Fibroblast of skin of right biceps (primary cell): ENCODE data around the gene PHKG2.

Source experiments
- DNase-seq: peaks from one replicate; pipeline ENCODE4 v3.0.0-alpha.2; 2013

PHKG2 gene

GRCh38 chr16:30777591-30778297, 29.5 kb downstream of the PHKG2 start:
- no peak for DNase-seq

DNA sequence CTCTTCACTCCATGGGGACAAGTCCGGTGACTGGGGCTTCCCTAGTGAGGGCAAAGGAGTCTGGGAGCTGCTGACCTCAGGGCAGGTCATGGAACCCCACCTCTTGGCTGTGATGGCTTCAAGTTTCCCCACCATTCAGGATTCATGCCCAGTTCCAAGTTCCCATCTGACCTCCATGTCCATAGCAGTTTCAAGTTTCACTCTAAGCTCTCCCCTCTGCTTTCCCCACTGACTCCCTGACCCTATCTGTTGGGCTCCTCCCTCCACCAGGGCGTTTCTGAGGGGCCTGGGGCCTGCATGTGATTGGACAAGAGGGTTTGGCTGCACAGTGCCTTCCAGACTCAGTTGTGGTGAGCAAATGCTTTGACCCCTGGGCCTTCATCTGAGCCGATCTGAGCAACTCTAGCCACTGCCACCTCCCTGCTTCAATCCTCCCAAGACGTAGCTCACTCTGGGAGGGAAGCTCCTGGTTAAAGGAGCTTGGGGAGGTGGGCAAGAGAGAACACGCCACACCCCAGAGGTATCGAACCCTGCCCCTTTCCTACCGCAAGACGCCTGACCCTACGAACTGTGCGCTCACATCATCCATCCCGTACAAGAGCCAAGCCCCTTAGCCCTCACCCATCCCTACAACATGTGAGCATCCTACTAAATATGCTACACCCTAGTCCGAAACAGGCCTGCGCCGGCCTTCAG, 30.5 kb downstream of the PHKG2 start:
- DNase-seq = no peak

DNA sequence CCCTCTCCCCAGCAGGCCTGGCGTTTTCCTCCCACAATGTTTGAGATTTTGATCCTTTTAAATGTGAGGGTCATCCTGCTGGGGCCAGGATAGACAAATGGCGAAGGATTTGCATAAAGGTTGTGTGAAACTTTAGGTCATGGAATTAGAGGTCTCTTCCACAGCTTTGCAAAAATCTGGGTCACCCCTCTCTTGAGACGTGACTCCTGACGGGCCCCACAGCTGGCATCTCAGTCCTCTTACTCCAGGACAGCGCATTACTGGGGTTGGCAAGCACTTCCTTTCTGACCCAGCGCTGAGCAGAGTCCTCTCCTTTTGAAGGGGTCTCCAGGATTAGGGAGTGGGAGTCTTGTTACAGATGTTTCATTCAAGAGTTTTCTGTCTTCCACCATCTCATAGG, 31.4 kb downstream of the PHKG2 start:
- no peak for DNase-seq

- no peak for DNase-seq
Observed at GRCh38 chr16:30780021-30780420, 31.8 kb downstream of the PHKG2 start.

DNA sequence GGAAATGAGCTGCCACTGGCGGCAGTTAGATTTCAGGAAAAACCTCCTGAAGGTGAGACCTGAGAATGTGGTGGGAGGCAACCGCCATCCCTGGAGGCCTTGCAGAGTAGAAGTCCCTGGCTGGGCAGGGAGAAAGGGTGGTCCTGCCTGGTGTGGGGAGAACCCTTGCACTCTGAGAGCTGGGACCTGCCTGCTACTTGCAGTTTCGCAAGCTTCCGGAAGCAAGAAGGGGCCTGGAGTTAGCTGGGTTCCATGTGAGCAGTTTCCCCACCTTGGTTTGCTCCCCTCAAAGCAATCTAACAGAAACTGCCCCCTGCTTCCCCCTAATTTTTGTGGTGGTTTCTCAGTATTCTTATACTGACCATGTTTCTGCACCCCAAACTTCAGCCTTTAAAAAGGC, 32.3 kb downstream of the PHKG2 start:
- no peak for DNase-seq

DNA sequence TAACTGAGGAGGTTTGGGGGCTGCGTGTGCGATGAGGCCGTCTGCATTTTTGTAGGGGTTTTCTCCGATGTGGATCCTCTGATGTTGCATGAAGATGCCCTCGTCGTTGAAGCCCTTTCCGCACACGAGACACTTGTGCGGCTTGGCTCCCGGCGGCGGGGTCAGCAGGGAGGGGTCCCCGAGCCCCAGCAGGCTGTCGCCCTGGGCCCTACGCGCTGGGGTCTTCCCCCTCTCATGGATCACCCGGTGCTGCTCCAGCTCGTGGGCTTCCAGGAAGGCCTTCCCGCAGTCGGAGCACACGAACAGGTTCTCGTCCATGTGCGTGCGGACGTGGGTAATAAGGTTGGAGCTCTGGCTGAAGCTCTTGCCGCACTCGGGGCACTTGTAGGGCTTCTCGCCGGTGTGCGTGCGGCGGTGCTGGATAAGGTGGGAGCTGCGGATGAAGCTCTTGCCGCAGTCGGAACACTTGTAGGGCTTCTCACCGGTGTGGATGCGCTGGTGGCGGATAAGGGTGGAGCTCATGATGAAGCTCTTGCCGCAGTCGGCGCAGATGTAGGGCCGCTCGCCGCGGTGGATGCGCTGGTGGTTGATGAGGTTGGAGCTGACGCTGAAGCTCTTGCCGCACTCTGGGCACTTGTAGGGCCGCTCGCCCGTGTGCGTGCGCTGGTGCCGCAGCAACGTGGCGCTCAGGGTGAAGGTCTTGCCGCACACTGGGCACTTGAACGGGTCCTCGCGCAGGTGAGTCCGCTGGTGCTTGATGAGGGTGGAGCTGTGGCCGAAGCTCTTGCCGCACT, 34.5 kb downstream of the PHKG2 start:
- DNase-seq = no peak

- no peak for DNase-seq
Observed at GRCh38 chr16:30783280-30784109, 35.3 kb downstream of the PHKG2 start.

GRCh38 chr16:30784215-30784614, 36.0 kb downstream of the PHKG2 start:
- no peak for DNase-seq

- no peak for DNase-seq
Observed at GRCh38 chr16:30785126-30786106, 37.2 kb downstream of the PHKG2 start.

GRCh38 chr16:30786115-30786935, 38.1 kb downstream of the PHKG2 start:
- DNase-seq = peak; percentile 69

DNA sequence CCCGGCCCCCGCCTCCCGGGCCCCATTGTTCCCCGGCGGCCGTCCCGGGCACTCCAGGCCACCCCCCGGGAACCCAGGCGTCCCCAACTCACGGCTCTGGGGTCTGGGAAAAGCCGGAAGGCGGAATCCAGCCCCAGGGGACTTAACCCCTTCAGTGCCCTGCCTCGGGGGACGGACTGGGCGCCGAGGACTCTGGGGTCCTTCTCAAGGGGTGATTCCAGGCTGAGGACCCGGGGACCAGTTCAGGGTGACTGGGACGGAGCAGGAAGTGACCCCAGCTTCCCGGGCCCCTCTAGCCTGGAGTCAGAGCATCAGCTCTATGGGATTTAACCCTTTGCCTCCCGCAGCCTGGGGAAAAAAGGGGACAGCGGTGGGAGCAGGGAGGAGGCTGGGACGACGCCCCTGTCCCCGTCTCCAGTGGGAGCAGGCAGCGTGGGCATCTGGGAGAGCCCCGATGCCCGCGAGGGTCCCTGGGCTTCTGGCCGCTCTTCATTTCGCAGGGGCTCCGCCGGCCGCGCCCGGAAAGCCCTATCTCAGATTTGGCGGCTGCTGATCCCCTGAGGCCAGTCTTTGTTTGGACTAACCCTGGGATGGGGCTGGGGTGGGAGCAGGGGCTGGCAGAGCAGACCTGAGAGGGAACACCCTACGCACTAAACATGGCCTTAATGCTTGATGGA, 38.8 kb downstream of the PHKG2 start, which contains the start of gene ZNF629:
Gene ZNF629 (minus strand): TSS at position 270 of the 677 bp plus-strand sequence. CDS start 2,723 bp downstream, outside the sequence.
- DNase-seq = peak; percentile 77

DNA sequence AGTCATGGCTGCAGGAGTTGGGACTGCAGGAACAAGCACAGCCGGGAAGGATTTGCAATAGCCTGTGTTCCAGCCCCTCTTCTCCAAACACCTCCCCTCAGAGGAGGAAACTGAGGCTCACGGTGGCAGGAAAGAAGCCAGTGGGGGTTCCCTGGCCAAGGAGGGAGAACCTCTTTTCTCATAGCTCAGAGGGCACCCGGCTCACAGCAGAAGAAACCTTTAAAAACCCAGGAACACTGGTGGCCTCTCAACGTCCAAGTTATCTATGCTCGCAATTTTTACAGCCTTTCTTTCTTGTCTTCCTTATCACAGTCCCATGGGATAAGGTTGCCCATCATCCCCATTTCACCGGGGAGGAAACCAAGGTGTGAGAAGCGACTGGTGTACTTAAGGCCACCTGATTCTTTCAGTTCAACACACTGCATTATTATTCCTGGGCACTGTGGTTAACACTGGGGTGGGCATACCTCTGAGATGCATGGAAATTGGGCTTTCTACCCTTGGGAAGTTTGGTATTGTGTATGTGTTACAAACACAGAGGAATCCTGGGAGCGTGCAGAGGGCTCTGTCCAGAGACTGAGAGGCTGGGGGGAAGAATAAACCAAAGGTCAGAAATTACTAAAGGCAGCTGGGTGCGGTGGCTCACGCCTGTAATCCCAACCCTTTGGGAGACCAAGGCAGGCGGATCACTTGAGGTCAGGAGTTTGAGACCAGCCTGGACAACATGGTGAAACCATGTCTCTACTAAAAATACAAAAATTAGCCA, 39.6 kb downstream of the PHKG2 start:
- DNase-seq = no peak

GRCh38 chr16:30793508-30794069, 45.4 kb downstream of the PHKG2 start:
- DNase-seq = no peak

GRCh38 chr16:30794634-30795033, 46.4 kb downstream of the PHKG2 start:
- no peak for DNase-seq

DNA sequence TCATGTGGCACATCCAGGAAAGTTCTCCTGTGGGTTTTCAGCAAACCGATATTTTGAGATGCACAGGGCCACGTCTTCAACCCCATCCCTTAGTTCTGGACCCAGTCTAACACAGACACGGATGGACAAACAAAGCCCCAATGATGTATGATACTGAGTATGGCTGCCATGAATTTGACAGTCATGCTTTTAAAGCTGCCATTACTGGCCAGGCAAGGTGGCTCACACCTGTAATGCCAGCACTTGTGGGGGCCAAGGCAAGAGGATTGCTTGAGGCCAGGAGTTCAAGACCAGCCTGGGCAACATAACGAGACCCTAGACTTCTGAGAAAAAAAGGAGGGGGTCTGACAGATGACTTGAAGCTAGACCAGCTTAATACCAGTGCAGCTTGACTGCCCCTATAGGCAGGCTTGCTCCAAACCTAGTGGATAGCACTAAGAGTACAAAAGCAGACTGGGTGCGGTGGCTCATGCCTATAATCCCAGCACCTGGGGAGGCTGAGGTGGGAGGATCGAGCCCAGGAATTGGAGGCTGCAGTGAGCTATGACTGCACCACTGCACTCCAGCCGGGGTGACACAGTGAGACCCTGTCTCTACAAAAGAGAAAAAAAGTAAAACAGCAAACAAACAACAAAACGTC, 49.6 kb downstream of the PHKG2 start:
- DNase-seq = no peak
